GM19239 (cell line): ENCODE measurements around the gene HEXB.
"Not testable (repeated sequence)": the region's sequence is repeated elsewhere in the genome, so short reads cannot be mapped to it uniquely, and the experiment has no call there.

ENCODE experiments used
- DNase-seq: peaks from one replicate; pipeline ENCODE4 v3.0.0; 2011; ENCODE audit warnings: low spot score; ENCODE audit not compliant: insufficient read length
- FAIRE-seq: peaks from 2 replicates; lab custom pipeline; 2011; peaks lifted over from hg19 to GRCh38; lab: Jason Lieb, UNC

Gene HEXB

GRCh38 chr5:74717596-74717995 lies 32.6 kb downstream of the HEXB start:
- DNase-seq (no peak), FAIRE-seq (no peak)

DNA sequence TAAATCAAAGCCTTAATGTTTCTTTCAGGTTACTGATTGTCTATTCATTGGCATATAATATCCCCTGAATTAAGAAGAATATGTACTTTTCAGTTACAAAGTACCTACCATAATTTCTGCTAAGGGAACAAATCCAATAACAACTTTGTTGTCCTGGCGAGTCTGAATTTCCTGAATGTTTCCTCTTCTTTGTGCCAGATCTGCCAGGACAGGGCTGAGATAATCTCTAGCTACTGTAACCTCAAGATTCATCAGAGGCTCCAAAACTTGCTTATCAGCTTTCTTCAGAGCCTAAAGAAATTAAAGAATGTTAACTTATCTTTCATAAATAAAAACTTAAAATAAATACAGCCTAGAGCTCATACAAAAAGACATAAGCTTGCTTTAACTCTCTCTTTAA lies 37.2 kb downstream of the HEXB start:
- DNase-seq = no peak

GRCh38 chr5:74725331-74725730 lies 40.3 kb downstream of the HEXB start:
- DNase-seq = no peak
- no peak for FAIRE-seq

More for the DNA sequence above, 37.2 kb downstream of the HEXB start:
- FAIRE-seq = no peak

DNA sequence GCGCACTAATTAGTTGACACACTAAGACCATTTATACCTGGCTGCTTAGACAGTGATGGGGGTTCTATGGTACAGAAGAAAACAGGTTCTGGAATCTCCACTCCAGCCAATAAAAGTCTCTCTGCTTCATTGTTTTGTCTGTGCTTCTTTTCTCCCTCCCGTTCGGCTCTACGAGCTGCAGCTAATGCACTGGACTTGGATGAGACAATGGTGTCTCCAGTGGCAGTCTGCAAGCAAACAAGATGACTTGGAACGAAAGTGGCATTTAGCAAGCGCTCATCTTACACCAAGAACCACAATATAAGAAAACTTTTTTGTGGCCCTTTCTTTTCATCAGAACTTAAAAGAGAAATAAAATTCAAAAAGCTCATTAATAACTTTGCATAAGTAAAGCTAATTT lies 51.7 kb downstream of the HEXB start:
- FAIRE-seq = no peak
- no peak for DNase-seq

GRCh38 chr5:74738406-74738805 lies 53.4 kb downstream of the HEXB start:
- DNase-seq (no peak), FAIRE-seq (no peak)

DNA sequence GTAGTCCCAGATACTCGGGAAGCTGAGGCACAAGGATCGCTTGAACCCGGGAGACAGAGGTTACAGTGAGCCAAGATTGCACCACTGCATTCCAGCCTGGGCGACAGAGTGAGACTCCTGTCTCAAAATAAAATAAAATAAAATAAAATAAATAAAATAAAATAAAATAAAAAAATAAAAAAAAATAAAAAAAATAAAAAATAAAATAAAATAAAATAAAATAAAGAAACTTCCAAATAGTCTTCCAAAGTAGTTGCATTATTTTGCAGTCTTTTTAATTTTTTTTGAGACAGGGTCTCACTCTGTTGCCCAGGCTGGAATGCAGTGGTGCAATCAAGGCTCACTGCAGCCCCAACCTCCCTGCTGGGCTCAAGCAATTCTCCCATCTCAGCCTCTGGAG lies 63.7 kb downstream of the HEXB start:
- not testable (repeated sequence) for FAIRE-seq, DNase-seq

DNA sequence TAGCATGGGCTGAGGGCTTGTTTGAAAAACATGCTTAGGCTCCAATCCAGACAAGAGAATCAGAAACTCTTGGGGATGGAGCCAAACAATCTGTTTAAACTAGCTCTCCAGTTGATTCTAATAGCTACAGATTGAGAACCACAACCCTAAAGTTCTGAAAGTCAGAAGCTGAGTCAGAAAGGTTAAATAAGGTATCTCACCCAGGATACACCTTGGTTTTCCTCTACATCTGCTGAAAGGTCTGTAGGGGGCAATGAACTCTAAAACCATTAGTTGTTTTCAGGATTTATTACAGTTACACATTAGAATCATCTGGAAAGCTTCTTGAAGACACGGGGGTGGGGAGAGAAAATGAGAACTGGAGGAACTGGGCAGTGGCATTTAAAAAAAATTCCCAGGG lies 76.2 kb downstream of the HEXB start:
- DNase-seq (no peak), FAIRE-seq (no peak)

- DNase-seq (no peak), FAIRE-seq (no peak)
These were observed 77.6 kb downstream of the HEXB start for GRCh38 chr5:74762599-74762998.

DNA sequence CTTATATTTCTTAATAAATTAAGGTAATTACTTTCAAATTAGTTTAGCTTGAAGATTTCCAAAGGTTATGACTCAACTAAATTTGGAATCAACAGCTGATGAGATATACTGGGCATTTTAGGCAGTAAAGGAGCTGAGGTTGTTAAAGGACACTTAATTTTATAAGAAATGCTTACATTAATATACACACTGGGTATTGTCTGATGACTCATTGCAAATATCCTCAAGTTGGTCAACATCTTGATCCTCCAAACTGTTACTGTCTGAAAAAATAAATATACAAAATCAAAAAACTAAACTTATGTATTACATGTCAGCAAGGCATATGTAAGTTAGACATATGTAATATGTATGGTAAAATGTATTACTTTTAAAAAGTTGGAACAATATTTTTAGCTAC lies 78.5 kb downstream of the HEXB start:
- DNase-seq (no peak), FAIRE-seq (no peak)

- DNase-seq (no peak), FAIRE-seq (no peak)
These were observed 80.2 kb downstream of the HEXB start for GRCh38 chr5:74765201-74765600.

GRCh38 chr5:74765929-74766328 lies 80.9 kb downstream of the HEXB start:
- FAIRE-seq (no peak), DNase-seq (no peak)

- FAIRE-seq (peak; percentile 63), DNase-seq (peak; percentile 28)
These were observed 81.4 kb downstream of the HEXB start for GRCh38 chr5:74766418-74766848.

- FAIRE-seq = peak; percentile 92
These were observed 82.0 kb downstream of the HEXB start, which contains the start of the genes GFM2 and NSA2 for GRCh38 chr5:74766849-74767578. GFM2 (minus strand) TSS chr5:74767117; CDS start chr5:74763742, 3,375 bp downstream. NSA2 (plus strand) TSS chr5:74767249; CDS start chr5:74767361, 112 bp downstream.

DNA sequence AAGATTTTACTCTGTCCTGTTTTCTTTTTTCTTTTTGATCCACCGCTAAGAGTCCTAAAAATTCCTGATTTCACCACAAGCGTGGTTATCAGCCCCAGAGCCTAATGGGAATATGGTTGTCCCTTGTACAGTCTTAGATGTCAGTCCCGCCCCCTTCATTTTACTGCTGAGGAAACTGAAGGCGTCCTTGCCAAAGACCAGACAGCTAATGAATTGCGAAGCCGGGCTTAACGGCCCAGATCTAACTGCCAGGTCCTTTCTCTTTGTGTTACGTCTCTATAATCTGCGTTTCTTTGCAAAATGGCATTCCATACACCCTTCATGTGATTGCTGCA lies 82.5 kb downstream of the HEXB start:
- DNase-seq = peak; percentile 3
- peak; percentile 66 for FAIRE-seq

More at GRCh38 chr5:74766849-74767578, 82.0 kb downstream of the HEXB start, which contains the start of the genes GFM2 and NSA2:
- peak; percentile 18 for DNase-seq
